ENCODE measurements around the gene RPL10. TPM values are rescaled to one million over a fixed set of nuclear protein-coding genes. Genes with fewer than 3 reads are reported as not detected.

RPL10 gene
- total RNA-seq, 2 experiments from 2014 or later = 5,036 to 5,204 TPM

DNA sequence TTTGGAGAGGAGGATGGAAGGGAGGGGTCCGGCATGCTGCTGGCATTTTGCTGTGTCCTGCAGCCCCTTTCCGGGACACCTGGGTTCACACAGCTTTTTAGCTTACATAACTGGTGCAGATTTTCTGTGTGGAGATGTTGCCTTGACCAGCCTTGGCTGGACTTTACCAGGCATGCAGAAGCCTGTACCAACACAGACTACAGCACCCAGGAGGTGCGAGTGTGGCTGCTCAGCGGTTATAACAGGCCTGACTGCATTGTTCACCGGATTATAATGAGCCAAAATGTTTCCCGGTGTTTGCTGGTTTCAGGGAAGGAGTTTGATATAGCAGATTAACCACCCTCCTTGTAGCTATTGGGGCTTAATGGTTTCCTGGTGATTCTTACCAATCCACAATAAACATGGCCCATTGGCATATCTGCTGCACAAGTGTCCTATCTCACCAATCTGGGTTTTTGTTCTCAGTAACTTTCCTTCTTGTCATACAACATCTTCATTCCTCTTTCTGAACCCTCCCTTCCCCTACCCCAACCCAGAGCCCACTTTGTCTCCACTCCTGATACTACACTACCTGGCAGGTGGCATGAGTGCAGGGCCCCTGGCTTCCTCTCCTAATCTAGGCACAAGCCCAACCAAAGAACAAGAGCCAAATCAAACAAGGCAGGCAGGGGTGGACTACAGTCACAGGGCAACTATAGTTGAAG, 3.9 kb downstream of the RPL10 start:
- ATAC-seq (ENCODE audit: poor library complexity) (no peak), DNase-seq (peak in 1 of 14 experiments; percentile 7)
- H3K27ac ChIP-seq (ENCODE audit: low read depth in 1 of 2, low read length in 2 of 2) = no peak overlapping the region
- no peaks in the 10 kb centered on the region for H3K27me3 Mint-ChIP-seq
- H3K9me3 Mint-ChIP-seq = no peaks in the 10 kb centered on the region
- intact Hi-C loops (cut with DNase I, micrococcal nuclease) = loop anchor here in 1 of 2 experiments (2.0 to 5.0 kb wide), 2 partner anchors 25 to 130 kb away; no protein-coding TSS in a partner anchor
- no peaks in the 10 kb centered on the region for H3K9me3 ChIP-seq (ENCODE audit: control insufficient read depth in 1 of 2, insufficient read depth in 1 of 2, low read length in 2 of 2)
- H3K27ac Mint-ChIP-seq = peak overlapping the region; percentile 99
- TF ChIP-seq CTCF (IDR thresholded peaks at IDR 0.05) = no peak
- ChIA-PET CTCF (no interaction called here), POLR2A (interaction anchor here (1.3 kb wide), 1 partner anchor 10 kb away, joined by 3 read pairs; no protein-coding TSS in a partner anchor)
- no peaks in the 10 kb centered on the region for H3K27me3 ChIP-seq (ENCODE audit: control insufficient read depth in 1 of 2, insufficient read depth in 2 of 2, low read length in 2 of 2)
- peaks cover 48% of the 10 kb centered on the region for H3K36me3 Mint-ChIP-seq (ENCODE audit: low read depth)
- H3K4me1 Mint-ChIP-seq (ENCODE audit: low read depth) = peaks cover 22% of the 10 kb centered on the region
- peaks cover 24% of the 10 kb centered on the region for H3K36me3 ChIP-seq (ENCODE audit: insufficient read depth, low read length)
- H3K4me1 ChIP-seq (ENCODE audit: insufficient read depth, low read length) = peaks cover 24% of the 10 kb centered on the region
- H3K4me3 ChIP-seq (ENCODE audit: low read length) = no peak overlapping the region
- no peak overlapping the region for H3K4me3 Mint-ChIP-seq

DNA sequence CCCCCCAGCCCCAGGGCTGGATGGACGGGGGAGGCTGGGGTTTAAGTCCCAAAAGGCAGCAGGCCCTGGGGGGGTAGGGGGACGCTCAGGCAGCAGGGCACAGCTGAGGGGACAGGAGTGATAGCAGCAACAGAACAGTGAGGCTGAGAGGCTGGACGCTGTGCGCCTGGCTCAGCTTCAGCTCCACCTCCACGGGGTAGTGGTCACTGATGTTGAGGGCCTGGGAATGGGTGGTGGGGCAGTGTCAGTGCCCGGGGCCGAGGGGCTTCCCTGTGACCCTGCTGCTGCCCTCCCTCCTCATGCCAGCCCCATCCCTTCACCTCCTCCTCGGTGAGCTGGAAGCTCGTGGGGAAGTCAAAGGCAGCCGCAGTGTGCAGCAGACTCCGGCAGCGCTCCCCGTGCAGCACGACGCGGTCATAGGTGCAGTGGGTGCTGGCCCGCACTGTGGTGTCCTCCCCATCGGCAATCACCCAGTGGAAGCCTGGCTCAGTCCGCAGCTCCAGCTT, 4.5 kb downstream of the RPL10 start:
- POLR2A ChIA-PET = no interaction called here
- peak in 1 of 14 experiments; percentile 12 for DNase-seq

GRCh38 chrX:154403192-154403591, 5.0 kb downstream of the RPL10 start:
- no peak overlapping the region for H3K4me3 Mint-ChIP-seq
- H3K27me3 Mint-ChIP-seq = no peaks in the 10 kb centered on the region
- TF ChIP-seq CTCF (IDR thresholded peaks at IDR 0.05) = no peak
- H3K4me3 ChIP-seq (ENCODE audit: low read length) = no peak overlapping the region
- ChIA-PET CTCF (no interaction called here), POLR2A (no interaction called here)
- peaks cover 45% of the 10 kb centered on the region for H3K36me3 Mint-ChIP-seq (ENCODE audit: low read depth)
- no peaks in the 10 kb centered on the region for H3K9me3 ChIP-seq (ENCODE audit: control insufficient read depth in 1 of 2, insufficient read depth in 1 of 2, low read length in 2 of 2)
- ATAC-seq (ENCODE audit: poor library complexity) (no peak), DNase-seq (peak in 1 of 14 experiments; percentile 11)
- H3K4me1 ChIP-seq (ENCODE audit: insufficient read depth, low read length) = peaks cover 16% of the 10 kb centered on the region
- H3K27me3 ChIP-seq (ENCODE audit: control insufficient read depth in 1 of 2, insufficient read depth in 2 of 2, low read length in 2 of 2) = no peaks in the 10 kb centered on the region
- H3K4me1 Mint-ChIP-seq (ENCODE audit: low read depth) = peaks cover 18% of the 10 kb centered on the region
- no peaks in the 10 kb centered on the region for H3K9me3 Mint-ChIP-seq
- peaks cover 24% of the 10 kb centered on the region for H3K36me3 ChIP-seq (ENCODE audit: insufficient read depth, low read length)
- intact Hi-C loops (cut with DNase I, micrococcal nuclease) = loop anchor here in 1 of 2 experiments (5.0 kb wide), 1 partner anchor 129 kb away; no protein-coding TSS in a partner anchor
- H3K27ac ChIP-seq (ENCODE audit: low read depth in 1 of 2, low read length in 2 of 2) = no peak overlapping the region
- H3K27ac Mint-ChIP-seq = peak overlapping the region; percentile 39

More for the DNA sequence above, 4.5 kb downstream of the RPL10 start:
- Mint-ChIP-seq H3K27me3 (no peaks in the 10 kb centered on the region), H3K36me3 (ENCODE audit: low read depth) (peaks cover 48% of the 10 kb centered on the region), H3K27ac (peak overlapping the region; percentile 99), H3K4me1 (ENCODE audit: low read depth) (peaks cover 22% of the 10 kb centered on the region), H3K4me3 (no peak overlapping the region), H3K9me3 (no peaks in the 10 kb centered on the region)
- peaks cover 24% of the 10 kb centered on the region for H3K36me3 ChIP-seq (ENCODE audit: insufficient read depth, low read length)
- no peaks in the 10 kb centered on the region for H3K9me3 ChIP-seq (ENCODE audit: control insufficient read depth in 1 of 2, insufficient read depth in 1 of 2, low read length in 2 of 2)
- no peak for ATAC-seq (ENCODE audit: poor library complexity)
- peaks cover 18% of the 10 kb centered on the region for H3K4me1 ChIP-seq (ENCODE audit: insufficient read depth, low read length)
- no peak for TF ChIP-seq CTCF (IDR thresholded peaks at IDR 0.05)
- intact Hi-C loops (cut with DNase I, micrococcal nuclease) = loop anchor here in 1 of 2 experiments (5.0 kb wide), 1 partner anchor 130 kb away; no protein-coding TSS in a partner anchor
- H3K27ac ChIP-seq (ENCODE audit: low read depth in 1 of 2, low read length in 2 of 2) = no peak overlapping the region
- CTCF ChIA-PET = no interaction called here
- H3K4me3 ChIP-seq (ENCODE audit: low read length) = no peak overlapping the region
- no peaks in the 10 kb centered on the region for H3K27me3 ChIP-seq (ENCODE audit: control insufficient read depth in 1 of 2, insufficient read depth in 2 of 2, low read length in 2 of 2)
